Measurements from ENCODE around the gene KLF13.

The KLF13 gene

GRCh38 chr15:31381801-31382712, 55.4 kb downstream of the KLF13 start:
- no peak for DNase-seq (ENCODE audit: low spot score)

- DNase-seq (ENCODE audit: low spot score) = no peak
Measured at GRCh38 chr15:31382713-31383045, 56.0 kb downstream of the KLF13 start.

GRCh38 chr15:31383139-31383538, 56.5 kb downstream of the KLF13 start:
- DNase-seq (ENCODE audit: low spot score) = no peak

- DNase-seq (ENCODE audit: low spot score) = no peak
Measured at GRCh38 chr15:31384568-31384967, 57.9 kb downstream of the KLF13 start.

- DNase-seq (ENCODE audit: low spot score) = no peak
Measured at GRCh38 chr15:31385736-31386135, 59.1 kb downstream of the KLF13 start.

GRCh38 chr15:31387092-31387478, 60.5 kb downstream of the KLF13 start:
- peak; percentile 9 for DNase-seq (ENCODE audit: low spot score)

- DNase-seq (ENCODE audit: low spot score) = peak; percentile 41
Measured at GRCh38 chr15:31387479-31388118, 61.0 kb downstream of the KLF13 start.

GRCh38 chr15:31389576-31389975, 62.9 kb downstream of the KLF13 start:
- no peak for DNase-seq (ENCODE audit: low spot score)

GRCh38 chr15:31390029-31390428, 63.4 kb downstream of the KLF13 start:
- no peak for DNase-seq (ENCODE audit: low spot score)

- DNase-seq (ENCODE audit: low spot score) = no peak
Measured at GRCh38 chr15:31390777-31391486, 64.3 kb downstream of the KLF13 start.

- DNase-seq (ENCODE audit: low spot score) = peak; percentile 91
Measured at GRCh38 chr15:31391687-31392671, 65.3 kb downstream of the KLF13 start.

- DNase-seq (ENCODE audit: low spot score) = peak; percentile 9
Measured at GRCh38 chr15:31392761-31393401, 66.2 kb downstream of the KLF13 start.

- no peak for DNase-seq (ENCODE audit: low spot score)
Measured at GRCh38 chr15:31393444-31394091, 66.9 kb downstream of the KLF13 start.

GRCh38 chr15:31396881-31397560, 70.4 kb downstream of the KLF13 start:
- DNase-seq (ENCODE audit: low spot score) = peak; percentile 91

GRCh38 chr15:31397851-31398661, 71.4 kb downstream of the KLF13 start:
- no peak for DNase-seq (ENCODE audit: low spot score)

- no peak for DNase-seq (ENCODE audit: low spot score)
Measured at GRCh38 chr15:31398677-31399301, 72.2 kb downstream of the KLF13 start.

- DNase-seq (ENCODE audit: low spot score) = no peak
Measured at GRCh38 chr15:31399544-31400171, 73.0 kb downstream of the KLF13 start.

Data from AG20443 (cell line).